Psoas muscle (tissue), 8 donors: ENCODE results near the gene PEPD. TPM values are rescaled to one million over a fixed set of nuclear protein-coding genes. Genes with fewer than 3 reads are reported as not detected.

Experiments
- ATAC-seq, 4 donors: fragments of 200-7000 bp; cut with Tn5 transposase; one replicate each; pipeline ENCODE4 v1.9.1; 2020; ENCODE audit warnings: moderate library complexity in 3 of 4, mild to moderate bottlenecking in 2 of 4
- DNase-seq, 2 donors: peaks; one replicate each; pipeline ENCODE4 v3.0.0-alpha.2; 2020
- H3K27ac ChIP-seq: fragments of 200-600 bp; one replicate; pipeline ENCODE4 v1.8.0; 2022
- H3K27me3 ChIP-seq, 3 donors: fragments of 200-600 bp in 1 of 3; one replicate each; pipeline versions ENCODE4 v1.6.1 to v1.8.0; 2013 to 2022; ENCODE audit warnings: low read length in 2 of 3, mild to moderate bottlenecking in 2 of 3, moderate library complexity in 1 of 3; ENCODE audit not compliant: insufficient read depth in 3 of 3
- H3K36me3 ChIP-seq, 2 donors: fragments of 200-600 bp in 1 of 2; one replicate each; pipeline versions ENCODE4 v1.6.1 to v1.8.0; 2013 to 2022; ENCODE audit warnings: low read depth in 1 of 2, mild to moderate bottlenecking in 1 of 2, moderate library complexity in 1 of 2; ENCODE audit not compliant: insufficient read depth in 1 of 2
- H3K4me1 ChIP-seq: fragments of 200-600 bp; one replicate; pipeline ENCODE4 v1.8.0; 2022
- H3K4me3 ChIP-seq: fragments of 200-600 bp; one replicate; pipeline ENCODE4 v1.8.0; 2022; ENCODE audit warnings: mild to moderate bottlenecking
- H3K9me3 ChIP-seq: fragments of 200-600 bp; one replicate; pipeline ENCODE4 v1.8.0; 2022
- CTCF ChIP-seq: fragments of 200-600 bp; IDR thresholded peaks from one replicate; pipeline ENCODE4 v1.8.0; 2022; ENCODE audit warnings: antibody characterized with exemption
- WGBS, 3 donors: extraction: QIAGEN DNeasy Blood & Tissue Kit; methylation state at CpG; one replicate each; pipeline versions ENCODE4 v1.1.6 to v1.1.7; 2013; 5-methylcytosine and 5-hydroxymethylcytosine counted together
- intact Hi-C, 2 donors: fragments of 100-400 bp; cut with DNase I; formaldehyde crosslinking; loops; one replicate each; pipeline versions ENCODE4 v1.11.0 to v1.14.2; 2022
- polyA plus RNA-seq, 3 donors: library from polyadenylated mRNA; stranded (reverse); fragments of 200-250 nt; gene quantifications; one replicate each; pipeline ENCODE4 v1.2.3, GENCODE V29; 2013
- total RNA-seq, 4 donors: library from RNA; stranded (reverse); fragmentation: NEBNext Ultra II Directional in 2 of 4; extraction: Animal tissue kit (Norgen Biotek cat#: 25700) in 2 of 4; gene quantifications; one replicate each; pipeline versions ENCODE4 v1.2.1 to v1.2.4, GENCODE V29; 2021 to 2023
- donor health status: healthy with polysubstance abuse.
- donor health status: DM: no; HTN: no; CAD: no; lungs with moderate emphysema.
- donor health status: Bipolar disorder and iron deficiency.
- donor health status: healthy.
- donor health status: DM: yes; HTN: yes; CAD: no.
- donor health status: DM: no; HTN: no; CAD: no.
- donor health status: DM: no; HTN: no; CAD: no.
- donor health status: DM: yes; HTN: yes; CAD: no.

The PEPD gene
- total and polyA plus RNA-seq, 7 donors = 26.3 to 40.2 (median 35.1) TPM

DNA sequence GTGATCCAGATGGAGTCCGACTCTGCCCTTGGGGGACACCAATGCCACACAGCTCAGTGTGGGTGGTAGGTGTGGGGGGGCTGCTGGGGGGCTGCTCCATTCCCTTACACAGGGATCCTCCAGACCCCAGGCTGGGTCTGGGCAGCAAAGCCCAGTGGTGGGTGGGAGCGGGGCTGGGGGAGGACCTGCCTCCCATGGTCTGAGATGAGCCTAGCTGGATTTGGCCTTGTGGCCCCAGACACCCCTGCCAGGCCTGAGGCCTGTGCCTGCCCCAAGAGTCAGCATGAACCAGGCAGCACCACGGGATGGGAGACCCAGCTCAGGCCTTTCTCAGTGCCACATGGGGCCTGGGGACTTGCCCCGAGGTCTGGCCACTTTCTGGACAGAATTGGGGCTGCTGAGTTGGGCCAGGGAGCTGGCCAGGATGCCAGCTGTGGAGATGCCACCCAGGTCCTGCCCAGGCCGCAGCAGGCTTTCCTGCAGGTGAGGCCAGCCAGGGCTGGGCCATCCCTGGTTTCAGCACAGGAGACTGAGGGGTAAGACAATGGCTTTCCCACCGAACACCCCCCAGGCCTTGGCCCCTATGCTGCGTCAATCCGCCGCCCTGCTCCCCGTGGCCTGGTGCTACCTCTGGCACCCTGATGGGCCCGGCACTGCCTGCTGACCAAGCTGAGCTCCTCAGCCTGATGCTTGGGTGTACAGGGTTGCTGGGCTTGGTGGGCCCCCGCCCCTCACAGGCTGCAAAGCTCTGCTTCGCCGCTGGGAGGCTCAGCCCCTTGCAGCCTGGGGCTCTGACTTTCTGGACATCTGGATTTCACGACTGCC is 123.8 kb downstream of the PEPD start:
- H3K27me3 ChIP-seq = no peaks in the 10 kb centered on the region
- H3K27ac ChIP-seq = no peak overlapping the region
- H3K36me3 ChIP-seq = no peaks in the 10 kb centered on the region
- ATAC-seq = no peak
- no peaks in the 10 kb centered on the region for H3K9me3 ChIP-seq
- H3K4me1 ChIP-seq = peaks cover 29% of the 10 kb centered on the region
- no peak for TF ChIP-seq CTCF
- intact Hi-C loops = no loop called here
- peak in 1 of 2 donors; percentile 50 for DNase-seq
- 70 to 78% (median 75%) methylated on average over 14 to 15 of the region's 15 CpGs for WGBS, 3 donors
- H3K4me3 ChIP-seq = no peak overlapping the region

GRCh38 chr19:33396701-33397535 is 124.7 kb downstream of the PEPD start:
- intact Hi-C loops = no loop called here
- Histone ChIP-seq H3K4me1 (peaks cover 37% of the 10 kb centered on the region), H3K9me3 (no peaks in the 10 kb centered on the region), H3K36me3 (no peaks in the 10 kb centered on the region), H3K27ac (no peak overlapping the region), H3K4me3 (no peak overlapping the region), H3K27me3 (no peaks in the 10 kb centered on the region)
- TF ChIP-seq CTCF = no peak
- DNase-seq = peak; percentile 22 to 63
- 55 to 58% (median 56%) methylated on average over 27 to 30 of the region's 30 CpGs for WGBS, 3 donors
- ATAC-seq = no peak

- peaks cover 45% of the 10 kb centered on the region for H3K4me1 ChIP-seq
- no peak for TF ChIP-seq CTCF
- H3K36me3 ChIP-seq = no peaks in the 10 kb centered on the region
- H3K27me3 ChIP-seq = no peaks in the 10 kb centered on the region
- no peak overlapping the region for H3K4me3 ChIP-seq
- no peaks in the 10 kb centered on the region for H3K9me3 ChIP-seq
- 60 to 74% (median 70%) methylated on average over 31 of the region's 31 CpGs for WGBS, 3 donors
- intact Hi-C loops = no loop called here
- ATAC-seq = peak; percentile 7 to 57 (median 38)
- peak; percentile 71 to 80 for DNase-seq
- H3K27ac ChIP-seq = no peak overlapping the region
Measured at GRCh38 chr19:33395561-33396550, 125.7 kb downstream of the PEPD start.

- no peak for TF ChIP-seq CTCF
- Histone ChIP-seq H3K9me3 (no peaks in the 10 kb centered on the region), H3K27me3 (no peaks in the 10 kb centered on the region), H3K36me3 (no peaks in the 10 kb centered on the region), H3K4me1 (peaks cover 51% of the 10 kb centered on the region), H3K27ac (peak overlapping the region; percentile 41), H3K4me3 (no peak overlapping the region)
- intact Hi-C loops = no loop called here
- DNase-seq = peak in 1 of 2 donors; percentile 46
- ATAC-seq = no peak
- WGBS, 3 donors = 54 to 70% (median 62%) methylated on average over 17 to 19 of the region's 19 CpGs
Measured at GRCh38 chr19:33394723-33395560, 126.6 kb downstream of the PEPD start.
